Mucosa of stomach (tissue), 1 donor: ENCODE measurements around the gene METTL17.
"Not testable (repeated sequence)": the region's sequence is repeated elsewhere in the genome, so short reads cannot be mapped to it uniquely, and the experiment has no call there.

Experiments used
- H3K27me3 ChIP-seq: one replicate; pipeline ENCODE4 v1.7.0; 2013; ENCODE audit warnings: mild to moderate bottlenecking, low read length; ENCODE audit not compliant: control insufficient read depth, insufficient read depth
- H3K36me3 ChIP-seq: one replicate; pipeline ENCODE4 v1.7.0; 2013; ENCODE audit warnings: low read length; ENCODE audit not compliant: control insufficient read depth, insufficient read depth
- H3K4me1 ChIP-seq: one replicate; pipeline ENCODE4 v1.7.0; 2013; ENCODE audit warnings: mild to moderate bottlenecking, low read length; ENCODE audit not compliant: control insufficient read depth, insufficient read depth
- H3K4me3 ChIP-seq: one replicate; pipeline ENCODE4 v1.7.0; 2013; ENCODE audit warnings: low read length
- H3K9ac ChIP-seq: one replicate; pipeline ENCODE4 v1.7.0; 2013; ENCODE audit warnings: mild to moderate bottlenecking, low read length, moderate library complexity
- H3K9me3 ChIP-seq: one replicate; pipeline ENCODE4 v1.7.0; 2013; ENCODE audit warnings: mild to moderate bottlenecking, low read length, moderate library complexity; ENCODE audit not compliant: control insufficient read depth
- donor health status: Pancreatic carcinoma.

The METTL17 gene

GRCh38 chr14:20989787-20990600 lies at the start of gene METTL17:
Gene METTL17 (plus strand): TSS chr14:20989980. CDS start chr14:20990003, 23 bp downstream.
- Histone ChIP-seq H3K4me3 (peak within 1 kb of the TSS; percentile 78), H3K9me3 (no peaks in the 10 kb centered on the region), H3K27me3 (no peaks in the 10 kb centered on the region), H3K4me1 (peaks cover 4% of the 10 kb centered on the region), H3K36me3 (peaks cover 7% of the 10 kb centered on the region), H3K9ac (peak within 1 kb of the TSS; percentile 62)

- not testable (repeated sequence) for H3K9me3 ChIP-seq, H3K36me3 ChIP-seq, H3K27me3 ChIP-seq, H3K9ac ChIP-seq, H3K4me3 ChIP-seq, H3K4me1 ChIP-seq
These were observed 44.6 kb upstream of the METTL17 start for GRCh38 chr14:20945146-20945545.

- not testable (repeated sequence) for H3K4me1 ChIP-seq, H3K4me3 ChIP-seq, H3K27me3 ChIP-seq, H3K9me3 ChIP-seq, H3K9ac ChIP-seq, H3K36me3 ChIP-seq
These were observed 43.1 kb upstream of the METTL17 start for GRCh38 chr14:20946707-20947106.

- H3K4me1 ChIP-seq, H3K27me3 ChIP-seq, H3K36me3 ChIP-seq, H3K9ac ChIP-seq, H3K4me3 ChIP-seq, H3K9me3 ChIP-seq: not testable (repeated sequence)
These were observed 34.8 kb upstream of the METTL17 start, which contains the start of gene RNASE2 for GRCh38 chr14:20954736-20955537. Gene RNASE2 (plus strand): TSS chr14:20955487. CDS start chr14:20955772, 285 bp downstream.

GRCh38 chr14:20955538-20955873 lies 34.3 kb upstream of the METTL17 start:
- H3K36me3 ChIP-seq, H3K4me3 ChIP-seq: not testable (repeated sequence)

GRCh38 chr14:20956376-20956976 lies 33.3 kb upstream of the METTL17 start:
- Histone ChIP-seq H3K9ac (no peak overlapping the region), H3K36me3 (no peaks in the 10 kb centered on the region), H3K9me3 (no peaks in the 10 kb centered on the region), H3K4me3 (no peak overlapping the region), H3K27me3 (no peaks in the 10 kb centered on the region), H3K4me1 (no peaks in the 10 kb centered on the region)

More at GRCh38 chr14:20955538-20955873, 34.3 kb upstream of the METTL17 start:
- H3K9me3 ChIP-seq, H3K9ac ChIP-seq, H3K4me1 ChIP-seq, H3K27me3 ChIP-seq: not testable (repeated sequence)

GRCh38 chr14:20958946-20959345 lies 30.8 kb upstream of the METTL17 start:
- H3K36me3 ChIP-seq, H3K4me3 ChIP-seq, H3K9me3 ChIP-seq, H3K27me3 ChIP-seq, H3K4me1 ChIP-seq, H3K9ac ChIP-seq: not testable (repeated sequence)

- no peaks in the 10 kb centered on the region for H3K36me3 ChIP-seq
- no peak overlapping the region for H3K4me3 ChIP-seq
- H3K9ac ChIP-seq = no peak overlapping the region
- peaks cover 8% of the 10 kb centered on the region for H3K4me1 ChIP-seq
- no peaks in the 10 kb centered on the region for H3K9me3 ChIP-seq
- H3K27me3 ChIP-seq = peaks cover 8% of the 10 kb centered on the region
These were observed 20.4 kb upstream of the METTL17 start for GRCh38 chr14:20969336-20969735.

- Histone ChIP-seq H3K4me3 (peak overlapping the region; percentile 57), H3K36me3 (no peaks in the 10 kb centered on the region), H3K9me3 (no peaks in the 10 kb centered on the region), H3K4me1 (peaks cover 12% of the 10 kb centered on the region), H3K9ac (peak overlapping the region; percentile 54), H3K27me3 (peaks cover 8% of the 10 kb centered on the region)
These were observed 19.2 kb upstream of the METTL17 start for GRCh38 chr14:20970647-20970982.

GRCh38 chr14:20970983-20971704 lies 18.6 kb upstream of the METTL17 start:
- H3K9me3 ChIP-seq = no peaks in the 10 kb centered on the region
- peaks cover 6% of the 10 kb centered on the region for H3K27me3 ChIP-seq
- no peaks in the 10 kb centered on the region for H3K36me3 ChIP-seq
- H3K9ac ChIP-seq = peak overlapping the region; percentile 54
- H3K4me1 ChIP-seq = peaks cover 12% of the 10 kb centered on the region
- peak overlapping the region; percentile 57 for H3K4me3 ChIP-seq

GRCh38 chr14:20971705-20972021 lies 18.1 kb upstream of the METTL17 start:
- Histone ChIP-seq H3K4me1 (peaks cover 12% of the 10 kb centered on the region), H3K9me3 (no peaks in the 10 kb centered on the region), H3K9ac (peak overlapping the region; percentile 54), H3K27me3 (peaks cover 4% of the 10 kb centered on the region), H3K36me3 (no peaks in the 10 kb centered on the region), H3K4me3 (no peak overlapping the region)

GRCh38 chr14:20973501-20973900 lies 16.3 kb upstream of the METTL17 start:
- no peak overlapping the region for H3K9ac ChIP-seq
- H3K4me1 ChIP-seq = peaks cover 12% of the 10 kb centered on the region
- no peaks in the 10 kb centered on the region for H3K9me3 ChIP-seq
- H3K36me3 ChIP-seq = no peaks in the 10 kb centered on the region
- H3K4me3 ChIP-seq = no peak overlapping the region
- H3K27me3 ChIP-seq = peaks cover 2% of the 10 kb centered on the region
